Fibroblast of the aortic adventitia (primary cell): Measurements from ENCODE around the gene KIF2C. TPM values are rescaled to one million over a fixed set of nuclear protein-coding genes. Genes with fewer than 3 reads are reported as not detected.

Experiments
- DNase-seq: peaks from one replicate; pipeline ENCODE4 v3.0.0-alpha.2; 2010; ENCODE audit warnings: low read depth
- H3K4me3 ChIP-seq: 2 replicates; pipeline ENCODE4 v1.5.1; 2011; ENCODE audit warnings: low read depth, mild to moderate bottlenecking, control low read depth, low read length, moderate library complexity
- small RNA-seq: library from RNA; depleted of rRNA; stranded (forward); fragments of <200 nt; gene quantifications from one replicate; pipeline ENCODE3, GENCODE V24; 2012
- total RNA-seq: library from RNA; depleted of rRNA; stranded (reverse); fragments of >200 nt; gene quantifications from 2 replicates; pipeline ENCODE4 v1.2.3, GENCODE V29; 2012; ENCODE audit warnings: low replicate concordance
- TF ChIP-seq, protein P1 (sequence below): IDR thresholded peaks from 2 replicates; pipeline ENCODE4 v1.5.1; 2011; ENCODE audit warnings: mild to moderate bottlenecking, low read length, control low read depth, inconsistent platforms; ENCODE audit not compliant: insufficient read depth

Gene KIF2C
- total RNA-seq, 1 donor = 23.0 TPM

DNA sequence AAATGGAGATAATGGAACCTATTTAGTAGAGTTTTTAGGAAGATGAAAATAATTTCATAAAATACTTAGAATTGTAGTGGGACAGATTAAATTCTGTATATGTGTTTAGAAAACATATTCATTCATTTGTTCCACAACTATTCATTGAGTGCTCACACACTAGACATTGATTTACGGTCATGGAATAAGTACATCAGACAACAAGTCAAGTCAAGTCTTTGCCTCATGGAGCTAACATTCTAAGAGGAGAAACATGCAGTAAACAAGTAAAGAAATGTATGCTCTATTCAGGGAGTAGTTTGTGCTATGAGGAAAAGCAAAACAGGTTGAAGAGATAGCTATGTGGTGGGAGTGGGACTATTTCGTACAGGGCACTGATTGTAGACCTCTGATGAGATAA is 77.7 kb downstream of the KIF2C start:
- TF ChIP-seq, protein P1, sequence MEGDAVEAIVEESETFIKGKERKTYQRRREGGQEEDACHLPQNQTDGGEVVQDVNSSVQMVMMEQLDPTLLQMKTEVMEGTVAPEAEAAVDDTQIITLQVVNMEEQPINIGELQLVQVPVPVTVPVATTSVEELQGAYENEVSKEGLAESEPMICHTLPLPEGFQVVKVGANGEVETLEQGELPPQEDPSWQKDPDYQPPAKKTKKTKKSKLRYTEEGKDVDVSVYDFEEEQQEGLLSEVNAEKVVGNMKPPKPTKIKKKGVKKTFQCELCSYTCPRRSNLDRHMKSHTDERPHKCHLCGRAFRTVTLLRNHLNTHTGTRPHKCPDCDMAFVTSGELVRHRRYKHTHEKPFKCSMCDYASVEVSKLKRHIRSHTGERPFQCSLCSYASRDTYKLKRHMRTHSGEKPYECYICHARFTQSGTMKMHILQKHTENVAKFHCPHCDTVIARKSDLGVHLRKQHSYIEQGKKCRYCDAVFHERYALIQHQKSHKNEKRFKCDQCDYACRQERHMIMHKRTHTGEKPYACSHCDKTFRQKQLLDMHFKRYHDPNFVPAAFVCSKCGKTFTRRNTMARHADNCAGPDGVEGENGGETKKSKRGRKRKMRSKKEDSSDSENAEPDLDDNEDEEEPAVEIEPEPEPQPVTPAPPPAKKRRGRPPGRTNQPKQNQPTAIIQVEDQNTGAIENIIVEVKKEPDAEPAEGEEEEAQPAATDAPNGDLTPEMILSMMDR = no peak
- no peak for DNase-seq
- no peak overlapping the region for H3K4me3 ChIP-seq

Small RNAs within 50 kb of the gene (small RNA-seq; reads per million reads assigned to genes)
- 175 reads per million, percentile 98 among the genes with 10 or more reads in this experiment for gene RNU5D-1
- 40.7 reads per million, percentile 96 among the genes with 10 or more reads in this experiment for gene RNU5F-1
- gene SNORD38A = 942 reads per million, percentile 99 among the genes with 10 or more reads in this experiment
- gene SNORD38B = not detected
- gene SNORD46 = 28.2 reads per million, percentile 96 among the genes with 10 or more reads in this experiment
- not detected for gene SNORD55

Other genes starting within 250 kb of the KIF2C start
- 6.6 and 9.2 TPM in 2 replicates for gene TMEM53, start 65.4 kb upstream of the KIF2C start, total RNA-seq
- gene ARMH1, start 65.1 kb upstream of the KIF2C start, total RNA-seq = 0.41 and 1.7 TPM in 2 replicates
- not detected in 2 replicates for gene RNU5D-1, start 8.7 kb upstream of the KIF2C start, total RNA-seq
- 894 and 2,421 TPM in 2 replicates for gene RPS8, start 35.7 kb downstream of the KIF2C start, total RNA-seq
- 0.09 TPM in 1 of 2 replicates, not detected in the other for gene BEST4, start 48.3 kb downstream of the KIF2C start, total RNA-seq
- 28.8 and 36.1 TPM in 2 replicates for gene PLK3, start 60.5 kb downstream of the KIF2C start, total RNA-seq
- 1.2 TPM in 1 of 2 replicates, not detected in the other for gene DYNLT4, start 67.5 kb downstream of the KIF2C start, total RNA-seq
- gene BTBD19, start 68.7 kb downstream of the KIF2C start, total RNA-seq = 5.2 and 5.4 TPM in 2 replicates
- 0.36 and 0.57 TPM in 2 replicates for gene PTCH2, start 103.4 kb downstream of the KIF2C start, total RNA-seq
- gene EIF2B3, start 246.8 kb downstream of the KIF2C start, total RNA-seq = 39.0 and 43.4 TPM in 2 replicates